Astrocyte of the cerebellum (primary cell): Measurements from ENCODE around the gene NTN1.

Source experiments
- DNase-seq: peaks from one replicate; pipeline ENCODE4 v3.0.0-alpha.2; 2011; ENCODE audit warnings: low read depth
- H3K4me3 ChIP-seq: 2 replicates; pipeline ENCODE4 v1.5.1; 2011; ENCODE audit warnings: mild to moderate bottlenecking, low read depth, low read length, moderate library complexity
- CTCF ChIP-seq: IDR thresholded peaks from 2 replicates; pipeline ENCODE4 v1.5.1; 2012; ENCODE audit warnings: low read length, low read depth, moderate library complexity, mild to moderate bottlenecking; ENCODE audit errors: missing control alignments
- in situ Hi-C: cut with HindIII; loops from 2 replicates; pipeline ENCODE4 v1.10.0; 2017; ENCODE audit warnings: low sequenced_read_pairs

Gene NTN1

GRCh38 chr17:9240659-9241370, 219.5 kb downstream of the NTN1 start:
- H3K4me3 ChIP-seq: no peak overlapping the region
- TF ChIP-seq CTCF: no peak
- no peak for DNase-seq
- in situ Hi-C loops: no loop called here

DNA sequence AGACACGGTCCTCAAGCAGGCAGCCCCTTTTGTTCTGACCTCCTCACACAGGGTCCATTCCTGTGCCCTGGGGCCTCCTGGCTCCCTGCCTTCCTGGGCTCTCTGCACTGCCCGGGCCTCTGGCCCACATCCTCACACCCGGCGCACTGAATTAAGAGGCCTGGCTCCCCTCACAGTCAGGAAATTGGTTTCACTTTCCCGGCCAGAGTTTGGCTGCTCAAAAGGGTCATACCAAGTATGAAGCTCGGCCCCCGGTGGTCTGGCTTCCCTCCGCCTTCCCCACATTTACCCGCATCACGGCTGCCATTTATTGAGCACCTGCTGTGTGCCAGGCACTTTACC, 220.0 kb downstream of the NTN1 start:
- H3K4me3 ChIP-seq: no peak overlapping the region
- TF ChIP-seq CTCF: no peak
- in situ Hi-C loops: no loop called here
- DNase-seq: peak; percentile 51

- DNase-seq: no peak
- no peak overlapping the region for H3K4me3 ChIP-seq
- in situ Hi-C loops: no loop called here
- TF ChIP-seq CTCF: no peak
Observed at GRCh38 chr17:9241774-9242496, 220.6 kb downstream of the NTN1 start.

DNA sequence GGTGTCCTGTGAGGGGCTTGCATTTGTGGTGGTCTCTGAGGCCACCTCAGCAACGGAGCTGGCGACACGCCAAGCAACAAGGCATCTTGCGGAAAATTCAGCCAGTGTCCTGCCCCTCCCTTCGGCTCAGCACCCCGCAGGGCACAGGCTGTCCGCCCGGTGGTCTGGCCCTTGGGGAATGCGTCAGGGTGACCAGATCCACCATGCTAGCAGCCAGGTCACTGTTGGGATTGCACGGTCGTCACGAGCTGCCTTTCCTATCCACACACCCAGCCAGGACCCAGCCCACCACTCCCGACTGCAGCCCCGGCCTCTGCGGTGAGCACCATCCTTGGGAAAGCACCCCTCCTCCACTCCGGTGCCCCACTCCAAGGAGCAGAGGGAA, 221.2 kb downstream of the NTN1 start:
- DNase-seq: no peak
- no peak overlapping the region for H3K4me3 ChIP-seq
- in situ Hi-C loops: no loop called here
- TF ChIP-seq CTCF: no peak

- in situ Hi-C loops: no loop called here
Observed at GRCh38 chr17:9242983-9243382, 221.7 kb downstream of the NTN1 start.

More at GRCh38 chr17:9242983-9243382, 221.7 kb downstream of the NTN1 start:
- no peak for DNase-seq
- H3K4me3 ChIP-seq: no peak overlapping the region
- no peak for TF ChIP-seq CTCF
